H54 (cell line): ENCODE data around the gene PFKFB4.

Experiments
- DNase-seq: peaks from one replicate; pipeline ENCODE4 v3.0.0; 2011; ENCODE audit warnings: low spot score, mixed read lengths; ENCODE audit not compliant: insufficient read length
- FAIRE-seq: peaks from 3 replicates; lab custom pipeline; 2011; peaks lifted over from hg19 to GRCh38; lab: Jason Lieb, UNC
- POLR2A ChIP-seq: IDR thresholded peaks from 2 replicates; pipeline ENCODE4 v1.6.1; 2011; ENCODE audit warnings: low read depth, mild to moderate bottlenecking, low read length

The PFKFB4 gene

DNA sequence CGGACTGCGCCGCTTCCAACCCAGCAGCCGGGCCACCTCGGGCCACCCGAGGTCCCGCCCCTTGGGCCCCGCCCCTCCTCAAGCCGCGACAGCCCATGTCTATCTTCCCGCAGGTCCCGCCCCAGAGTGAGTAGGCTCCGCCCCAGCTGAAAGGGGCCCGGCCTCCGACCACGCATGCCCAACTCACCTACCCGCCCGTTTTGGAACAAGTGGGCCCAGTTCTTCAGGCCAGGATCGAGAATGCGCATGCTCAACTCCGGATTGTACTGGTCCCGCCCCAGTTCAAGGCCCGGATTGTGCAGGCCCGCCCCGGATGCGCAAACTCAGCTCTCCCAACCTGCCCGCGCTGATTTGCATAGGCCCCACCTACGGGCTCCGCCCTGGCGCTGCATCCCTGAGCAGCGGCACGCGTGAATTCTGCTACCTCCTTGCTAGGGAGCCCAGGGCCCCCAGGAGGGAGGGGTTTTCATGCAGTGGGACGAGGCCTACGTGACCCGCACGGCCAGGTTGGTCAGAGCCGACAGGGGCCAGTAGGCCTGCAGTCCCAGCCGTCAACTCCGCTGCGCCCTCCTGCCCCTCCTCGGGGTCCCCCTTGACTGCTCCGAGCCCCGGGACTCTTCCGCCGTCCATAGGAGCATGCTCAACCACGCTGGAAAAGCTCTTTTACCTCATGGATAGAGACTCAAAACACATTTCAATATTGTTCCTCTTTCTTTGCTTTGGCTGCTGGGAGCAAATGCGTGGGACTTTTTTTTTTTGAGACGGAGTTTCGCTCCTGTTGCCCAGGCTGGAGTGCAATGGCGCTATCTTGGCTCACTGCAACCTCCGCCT, at the start of gene PFKFB4:
Gene PFKFB4, minus strand, starts transcription at position 8 of the 831 bp plus-strand sequence. CDS start 26 bp downstream, outside the sequence.
- FAIRE-seq (peak; percentile 79), DNase-seq (peak; percentile 89)
- no peak for TF ChIP-seq POLR2A

- no peak for FAIRE-seq
- TF ChIP-seq POLR2A: no peak
- DNase-seq: no peak
These were observed 45.0 kb upstream of the PFKFB4 start for GRCh38 chr3:48601622-48601994.

DNA sequence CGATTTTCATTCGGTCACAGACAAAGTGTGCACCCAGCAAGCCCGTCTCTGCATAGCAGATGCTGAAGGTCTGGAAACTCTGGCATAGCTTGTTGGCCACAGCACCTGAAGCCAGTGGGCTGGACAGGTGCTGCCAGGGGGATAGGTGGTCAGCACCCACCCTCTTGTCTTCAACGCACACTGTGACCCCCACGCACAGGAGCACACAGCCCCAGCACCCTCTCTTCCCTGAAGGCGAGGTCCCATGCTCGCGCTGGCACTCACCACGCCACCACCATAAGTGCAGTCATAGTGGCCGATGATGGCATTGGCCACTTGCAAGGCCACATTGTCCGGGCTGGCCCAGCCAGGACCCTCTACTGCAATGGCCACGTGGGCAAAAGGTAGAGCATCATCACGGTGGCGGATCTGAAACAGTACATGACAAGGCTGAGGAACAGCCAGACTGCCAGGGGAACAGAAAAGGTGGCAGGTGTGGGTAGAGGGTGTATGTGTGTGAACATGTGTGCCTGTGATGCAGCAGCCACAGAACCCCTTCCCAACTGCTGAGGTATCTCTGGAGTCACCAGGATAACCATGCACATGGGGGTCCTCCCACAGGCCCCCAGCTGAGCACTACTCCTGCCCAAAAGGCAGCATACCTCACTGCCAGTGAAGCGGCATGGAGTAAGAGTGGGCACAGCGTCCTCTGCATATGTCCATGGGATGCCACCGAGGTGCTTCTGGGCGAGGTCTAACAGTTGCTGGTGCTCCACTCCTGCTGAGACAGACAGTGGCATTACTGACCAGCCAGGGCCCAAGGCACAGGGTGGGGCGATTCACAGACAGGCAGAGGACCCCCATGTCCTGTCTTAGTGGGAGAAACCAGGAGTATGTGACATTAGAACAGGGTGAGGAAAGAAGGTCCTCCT, 44.4 kb upstream of the PFKFB4 start:
- FAIRE-seq (no peak), DNase-seq (no peak)

GRCh38 chr3:48599509-48600285, 43.1 kb upstream of the PFKFB4 start:
- TF ChIP-seq POLR2A: no peak
- FAIRE-seq (no peak), DNase-seq (no peak)

More for the DNA sequence above, 44.4 kb upstream of the PFKFB4 start:
- TF ChIP-seq POLR2A: no peak

DNA sequence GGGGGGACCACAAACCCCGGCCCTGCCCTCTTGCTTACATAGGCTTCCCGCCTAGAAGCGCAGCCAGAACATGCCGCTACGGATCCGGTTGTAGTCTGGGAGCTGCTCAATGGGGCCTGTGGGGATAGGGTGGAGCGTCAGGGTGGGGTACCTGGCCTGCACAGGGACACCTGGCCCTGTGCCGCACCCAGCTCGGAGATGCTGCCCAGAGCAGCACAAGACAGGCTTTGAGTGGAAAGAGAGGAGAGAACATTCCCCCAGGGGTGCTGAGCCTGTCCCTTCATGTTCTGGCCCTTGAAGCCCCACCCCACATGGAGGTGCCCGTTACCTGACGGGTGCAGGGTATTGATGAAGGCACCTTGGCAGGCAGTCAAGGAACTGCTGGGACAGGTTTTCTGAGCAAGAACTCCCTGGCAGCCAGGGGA, 42.5 kb upstream of the PFKFB4 start:
- no peak for DNase-seq
- no peak for TF ChIP-seq POLR2A
- no peak for FAIRE-seq

DNA sequence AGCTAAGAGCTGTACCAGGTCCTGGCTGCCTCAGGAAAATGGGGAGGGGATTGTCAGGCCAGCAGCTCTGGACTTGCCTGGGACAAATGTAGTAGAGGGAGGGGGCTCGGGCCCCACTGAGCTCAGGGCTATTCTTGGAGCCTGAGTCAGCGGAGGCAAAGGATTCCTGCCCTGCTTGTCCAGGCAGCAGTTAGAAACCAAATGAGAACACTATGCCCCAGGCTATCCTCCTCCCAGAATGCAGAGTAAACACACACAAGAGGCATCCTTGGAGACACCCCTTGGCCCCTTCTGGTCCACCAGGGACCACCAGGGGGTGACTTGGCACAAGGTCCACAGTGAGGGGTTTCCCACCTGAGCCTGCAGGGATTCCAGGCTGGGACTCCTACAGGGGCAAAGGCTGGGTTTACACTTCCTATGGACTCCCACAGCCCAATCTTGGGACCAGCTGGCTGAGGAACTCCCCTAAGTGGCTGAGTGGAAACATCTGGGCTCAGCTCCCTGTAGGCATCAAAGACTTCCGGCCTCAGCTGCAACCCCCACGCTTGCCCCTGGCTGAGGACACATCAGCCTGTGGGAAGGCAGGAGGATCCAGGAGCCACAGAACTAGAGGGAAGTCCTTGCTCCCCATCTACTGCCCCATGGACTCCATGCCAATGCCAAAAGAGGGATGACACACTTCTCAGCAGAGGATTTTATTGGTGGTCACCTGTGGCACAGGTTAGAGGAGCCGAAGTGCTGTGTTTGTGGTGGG, 41.9 kb upstream of the PFKFB4 start:
- FAIRE-seq: no peak
- DNase-seq: peak; percentile 78
- TF ChIP-seq POLR2A: no peak

DNA sequence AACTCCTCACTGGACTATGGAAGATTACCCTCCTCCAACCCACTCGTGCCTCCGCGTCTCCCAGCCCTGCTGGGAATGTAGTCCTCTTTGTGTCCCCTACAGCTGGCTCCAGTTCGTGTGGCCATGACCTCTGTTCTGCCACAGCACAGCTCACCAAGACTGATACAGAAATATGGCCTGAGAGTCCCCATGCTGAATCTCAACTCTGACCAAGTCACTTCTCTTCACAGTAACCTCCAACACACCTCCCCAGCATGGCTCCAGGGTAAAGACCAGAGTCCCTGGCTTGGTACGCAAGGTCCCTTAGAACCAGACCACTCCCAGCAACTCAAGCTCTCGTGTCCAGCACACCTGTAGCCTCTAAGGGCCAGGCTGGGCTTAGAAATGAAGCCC, 40.8 kb upstream of the PFKFB4 start:
- no peak for TF ChIP-seq POLR2A
- DNase-seq (no peak), FAIRE-seq (no peak)

GRCh38 chr3:48596676-48597407, 40.2 kb upstream of the PFKFB4 start:
- FAIRE-seq: no peak

GRCh38 chr3:48596157-48596556, 39.6 kb upstream of the PFKFB4 start:
- no peak for TF ChIP-seq POLR2A
- DNase-seq (no peak), FAIRE-seq (no peak)

More at GRCh38 chr3:48596676-48597407, 40.2 kb upstream of the PFKFB4 start:
- no peak for DNase-seq
- TF ChIP-seq POLR2A: no peak

DNA sequence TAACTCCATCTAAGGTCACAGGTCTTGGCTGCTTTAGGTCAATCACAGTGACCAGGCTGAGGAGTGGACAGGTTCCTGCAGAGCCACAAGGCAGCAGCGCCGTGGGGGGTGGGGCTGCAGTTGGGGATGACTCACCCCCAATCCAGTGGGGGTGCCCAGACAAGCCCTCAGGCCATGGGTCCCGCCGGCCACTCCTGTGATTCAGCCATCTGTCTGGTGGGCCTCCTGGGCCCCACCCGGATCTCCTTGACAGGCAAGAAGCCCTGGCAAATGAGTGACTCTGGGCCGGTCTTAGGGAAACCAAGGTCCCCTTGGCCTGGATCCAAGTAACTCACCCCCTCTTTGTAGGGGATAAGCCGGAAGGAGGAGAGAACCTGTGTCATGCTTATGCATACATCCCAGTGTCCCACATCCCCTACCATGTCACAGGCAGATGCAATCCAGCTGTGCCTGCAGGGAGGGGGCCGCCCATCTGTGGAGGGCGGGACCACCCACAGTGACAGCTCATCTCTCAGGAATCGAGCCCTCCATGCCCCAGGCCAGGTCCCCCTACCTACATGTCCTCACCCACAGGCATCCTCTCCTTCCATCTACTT, 39.0 kb upstream of the PFKFB4 start:
- FAIRE-seq: no peak
- no peak for TF ChIP-seq POLR2A
- DNase-seq: peak; percentile 93

DNA sequence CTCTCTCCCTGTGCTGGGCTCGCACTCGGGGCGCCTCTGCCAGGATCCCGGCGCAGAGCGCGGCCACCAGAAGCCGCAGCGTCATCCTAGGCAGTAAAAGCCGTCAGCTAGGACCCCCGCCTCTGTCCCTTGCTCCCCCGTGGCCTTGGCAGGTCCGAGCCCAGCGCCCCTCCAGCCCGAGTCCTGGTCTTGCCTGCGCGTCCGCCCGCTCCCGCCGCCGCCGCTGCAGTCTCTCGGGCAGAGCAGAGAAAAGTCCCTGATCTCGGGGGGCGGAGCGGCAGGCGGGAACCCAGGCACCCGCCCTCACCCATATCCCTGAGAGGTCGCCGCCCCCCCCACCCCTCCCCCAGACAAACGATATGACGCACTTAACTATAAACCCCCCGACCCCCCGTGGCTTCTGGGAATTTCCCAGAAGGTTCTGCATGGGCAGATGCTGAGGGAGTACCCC, 38.5 kb upstream of the PFKFB4 start, which contains the start of gene COL7A1:
Gene COL7A1, minus strand, starts transcription at position 255 of the 451 bp plus-strand sequence. Its CDS starts 170 bp downstream, at position 85.
- FAIRE-seq (no peak), DNase-seq (no peak)
- peak; percentile 86 for TF ChIP-seq POLR2A
